ENCODE data around the gene ADAMTS14. TPM values are rescaled to one million over a fixed set of nuclear protein-coding genes. Genes with fewer than 3 reads are reported as not detected.

ADAMTS14 gene
- total RNA-seq, 6 experiments from 2014 or later: 0.03 to 0.09 (median 0.05) TPM; not detected in 2

GRCh38 chr10:70723771-70724170 lies 51.5 kb downstream of the ADAMTS14 start:
- DNase-seq: no peak
- Mint-ChIP-seq H3K4me3 (no peak overlapping the region), H3K27ac (no peak overlapping the region), H3K36me3 (ENCODE audit: low read depth) (no peaks in the 10 kb centered on the region), H3K27me3 (ENCODE audit: insufficient read depth) (peaks cover 16% of the 10 kb centered on the region), H3K4me1 (ENCODE audit: low read depth) (peaks cover 13% of the 10 kb centered on the region), H3K9me3 (no peaks in the 10 kb centered on the region)
- TF ChIP-seq, protein P1, sequence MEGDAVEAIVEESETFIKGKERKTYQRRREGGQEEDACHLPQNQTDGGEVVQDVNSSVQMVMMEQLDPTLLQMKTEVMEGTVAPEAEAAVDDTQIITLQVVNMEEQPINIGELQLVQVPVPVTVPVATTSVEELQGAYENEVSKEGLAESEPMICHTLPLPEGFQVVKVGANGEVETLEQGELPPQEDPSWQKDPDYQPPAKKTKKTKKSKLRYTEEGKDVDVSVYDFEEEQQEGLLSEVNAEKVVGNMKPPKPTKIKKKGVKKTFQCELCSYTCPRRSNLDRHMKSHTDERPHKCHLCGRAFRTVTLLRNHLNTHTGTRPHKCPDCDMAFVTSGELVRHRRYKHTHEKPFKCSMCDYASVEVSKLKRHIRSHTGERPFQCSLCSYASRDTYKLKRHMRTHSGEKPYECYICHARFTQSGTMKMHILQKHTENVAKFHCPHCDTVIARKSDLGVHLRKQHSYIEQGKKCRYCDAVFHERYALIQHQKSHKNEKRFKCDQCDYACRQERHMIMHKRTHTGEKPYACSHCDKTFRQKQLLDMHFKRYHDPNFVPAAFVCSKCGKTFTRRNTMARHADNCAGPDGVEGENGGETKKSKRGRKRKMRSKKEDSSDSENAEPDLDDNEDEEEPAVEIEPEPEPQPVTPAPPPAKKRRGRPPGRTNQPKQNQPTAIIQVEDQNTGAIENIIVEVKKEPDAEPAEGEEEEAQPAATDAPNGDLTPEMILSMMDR (IDR thresholded peaks at IDR 0.05): no peak

DNA sequence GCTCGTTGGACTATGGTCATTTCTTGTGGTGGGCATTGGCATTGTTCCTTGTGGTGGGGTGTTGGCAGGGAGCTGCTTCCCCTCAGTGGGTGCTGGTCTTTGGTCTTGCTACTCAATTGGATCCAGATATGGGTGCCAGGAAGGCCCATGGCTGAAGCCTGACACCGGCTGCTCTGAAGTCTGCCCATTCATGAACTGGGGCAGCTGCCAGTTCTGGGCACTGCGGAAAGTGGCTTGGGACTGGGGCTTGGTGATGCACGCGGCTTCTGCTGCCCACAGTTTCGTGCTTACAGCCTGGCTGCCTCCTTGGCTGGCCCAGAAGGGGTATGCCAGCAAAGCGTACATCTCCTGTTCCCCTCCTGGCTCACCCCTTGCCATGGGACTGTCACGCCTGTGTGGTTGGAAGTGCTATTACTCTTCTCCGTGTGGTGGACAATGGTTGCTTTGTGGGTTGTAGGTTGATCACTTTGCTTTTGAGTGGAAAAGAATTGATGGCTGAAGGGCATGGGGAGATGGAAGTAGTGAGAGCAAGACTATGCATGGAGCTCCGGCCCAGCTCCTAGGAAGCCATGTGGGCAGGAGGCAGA lies 54.7 kb downstream of the ADAMTS14 start:
- TF ChIP-seq, protein P1 (IDR thresholded peaks at IDR 0.05): no peak
- no peaks in the 10 kb centered on the region for H3K36me3 Mint-ChIP-seq (ENCODE audit: low read depth)
- H3K27ac Mint-ChIP-seq: no peak overlapping the region
- peaks cover 24% of the 10 kb centered on the region for H3K27me3 Mint-ChIP-seq (ENCODE audit: insufficient read depth)
- DNase-seq: no peak
- peaks cover 13% of the 10 kb centered on the region for H3K4me1 Mint-ChIP-seq (ENCODE audit: low read depth)
- no peak overlapping the region for H3K4me3 Mint-ChIP-seq
- no peaks in the 10 kb centered on the region for H3K9me3 Mint-ChIP-seq

- Mint-ChIP-seq H3K36me3 (ENCODE audit: low read depth) (no peaks in the 10 kb centered on the region), H3K27ac (no peak overlapping the region), H3K9me3 (no peaks in the 10 kb centered on the region), H3K4me1 (ENCODE audit: low read depth) (peaks cover 7% of the 10 kb centered on the region), H3K4me3 (no peak overlapping the region), H3K27me3 (ENCODE audit: insufficient read depth) (peaks cover 27% of the 10 kb centered on the region)
- TF ChIP-seq, protein P1 (IDR thresholded peaks at IDR 0.05): no peak
- no peak for DNase-seq
Observed at GRCh38 chr10:70728328-70728727, 56.0 kb downstream of the ADAMTS14 start.

DNA sequence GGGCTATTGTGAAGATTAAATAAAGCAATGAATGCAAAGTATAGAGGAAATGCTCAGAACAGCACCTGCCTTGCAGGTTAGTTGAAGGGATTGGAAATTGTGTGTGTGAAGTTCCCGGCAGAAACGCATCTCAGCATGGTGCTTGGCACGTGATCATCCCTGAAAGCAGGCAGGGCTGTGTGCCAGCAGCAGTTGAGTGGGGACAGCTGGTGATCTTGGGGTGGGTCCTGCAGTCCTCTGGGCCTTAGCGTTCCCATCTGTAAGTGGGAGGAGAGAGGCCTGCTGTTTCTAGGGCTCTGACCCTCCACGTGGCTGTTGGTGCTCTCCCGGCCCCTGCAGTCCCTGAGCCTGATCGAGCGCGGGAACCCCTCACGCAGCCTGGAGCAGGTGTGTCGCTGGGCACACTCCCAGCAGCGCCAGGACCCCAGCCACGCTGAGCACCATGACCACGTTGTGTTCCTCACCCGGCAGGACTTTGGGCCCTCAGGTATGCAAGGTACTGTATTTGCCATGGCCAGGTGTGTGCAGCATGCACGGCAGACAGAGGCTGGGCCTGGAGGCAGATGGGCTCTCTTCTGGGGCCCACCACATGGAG lies 57.6 kb downstream of the ADAMTS14 start:
- Mint-ChIP-seq H3K36me3 (ENCODE audit: low read depth) (no peaks in the 10 kb centered on the region), H3K4me1 (ENCODE audit: low read depth) (peaks cover 8% of the 10 kb centered on the region), H3K4me3 (no peak overlapping the region), H3K27me3 (ENCODE audit: insufficient read depth) (peaks cover 24% of the 10 kb centered on the region), H3K9me3 (no peaks in the 10 kb centered on the region), H3K27ac (no peak overlapping the region)
- no peak for DNase-seq
- TF ChIP-seq, protein P1 (IDR thresholded peaks at IDR 0.05): no peak

- no peaks in the 10 kb centered on the region for H3K36me3 Mint-ChIP-seq (ENCODE audit: low read depth)
Observed at GRCh38 chr10:70730955-70731354, 58.6 kb downstream of the ADAMTS14 start.

More at GRCh38 chr10:70730955-70731354, 58.6 kb downstream of the ADAMTS14 start:
- Mint-ChIP-seq H3K27me3 (ENCODE audit: insufficient read depth) (peaks cover 21% of the 10 kb centered on the region), H3K4me1 (ENCODE audit: low read depth) (peaks cover 8% of the 10 kb centered on the region), H3K4me3 (no peak overlapping the region), H3K9me3 (no peaks in the 10 kb centered on the region), H3K27ac (no peak overlapping the region)
- TF ChIP-seq, protein P1 (IDR thresholded peaks at IDR 0.05): no peak
- no peak for DNase-seq

Measured in HFFc6 (cell line).